GM18858 (cell line): Measurements from ENCODE around the gene C11orf68.
"Not testable (repeated sequence)": the region's sequence is repeated elsewhere in the genome, so short reads cannot be mapped to it uniquely, and the experiment has no call there.

ENCODE experiments used
- ATAC-seq: cut with Tn5 transposase; IDR thresholded peaks from one replicate; pipeline ENCODE4 v1.9.1; 2021; ENCODE audit not compliant: unreplicated experiment

The C11orf68 gene

GRCh38 chr11:65918211-65919140 lies at the start of gene C11orf68:
TSS of gene C11orf68 (minus strand) at chr11:65919062. CDS start at chr11:65919031, 31 bp downstream.
- peak; percentile 31 for ATAC-seq

- ATAC-seq = no peak
These were observed 48.6 kb upstream of the C11orf68 start for GRCh38 chr11:65967329-65967934.

- no peak for ATAC-seq
These were observed 47.3 kb upstream of the C11orf68 start for GRCh38 chr11:65965986-65966762.

- ATAC-seq = no peak
These were observed 46.0 kb upstream of the C11orf68 start for GRCh38 chr11:65964906-65965305.

- no peak for ATAC-seq
These were observed 43.3 kb upstream of the C11orf68 start for GRCh38 chr11:65962141-65962564.

GRCh38 chr11:65961267-65962140 lies 42.6 kb upstream of the C11orf68 start, which contains the start of gene SART1:
TSS of gene SART1 (plus strand) at chr11:65961734. CDS start at chr11:65961781, 47 bp downstream.
- peak; percentile 72 for ATAC-seq

GRCh38 chr11:65960824-65961266 lies 42.0 kb upstream of the C11orf68 start:
- no peak for ATAC-seq

- no peak for ATAC-seq
These were observed 40.0 kb upstream of the C11orf68 start for GRCh38 chr11:65958774-65959420.

- ATAC-seq = no peak
These were observed 39.4 kb upstream of the C11orf68 start for GRCh38 chr11:65958291-65958690.

GRCh38 chr11:65954771-65955170 lies 35.9 kb upstream of the C11orf68 start:
- ATAC-seq = no peak

- no peak for ATAC-seq
These were observed 34.6 kb upstream of the C11orf68 start for GRCh38 chr11:65953471-65953870.

- no peak for ATAC-seq
These were observed 33.2 kb upstream of the C11orf68 start for GRCh38 chr11:65952052-65952521.

GRCh38 chr11:65951641-65952040 lies 32.8 kb upstream of the C11orf68 start:
- ATAC-seq = not testable (repeated sequence)

GRCh38 chr11:65950711-65951110 lies 31.8 kb upstream of the C11orf68 start:
- not testable (repeated sequence) for ATAC-seq

GRCh38 chr11:65947603-65948125 lies 28.8 kb upstream of the C11orf68 start:
- no peak for ATAC-seq

GRCh38 chr11:65947133-65947532 lies 28.3 kb upstream of the C11orf68 start:
- ATAC-seq = no peak

- ATAC-seq = no peak
These were observed 27.8 kb upstream of the C11orf68 start for GRCh38 chr11:65946655-65947054.

- no peak for ATAC-seq
These were observed 27.2 kb upstream of the C11orf68 start for GRCh38 chr11:65945941-65946558.

GRCh38 chr11:65945430-65945911 lies 26.6 kb upstream of the C11orf68 start, which contains the start of gene TSGA10IP:
TSS of gene TSGA10IP (plus strand) at chr11:65945480. CDS start at chr11:65945676, 196 bp downstream.
- no peak for ATAC-seq
